ENCODE data around the gene SDF4. TPM values are rescaled to one million over a fixed set of nuclear protein-coding genes. Genes with fewer than 3 reads are reported as not detected.

The SDF4 gene
- total RNA-seq, 1 donor from 2014 or later = 74.2 TPM

GRCh38 chr1:1208713-1209433 lies 22.9 kb downstream of the SDF4 start:
- TF ChIP-seq POLR2A (IDR thresholded peaks at IDR 0.05) (no peak), POLR2AphosphoS5 (IDR thresholded peaks at IDR 0.05; ENCODE audit: insufficient read depth in 1 of 2, low read depth in 1 of 2) (no peak)
- TF ChIP-seq, protein P1, sequence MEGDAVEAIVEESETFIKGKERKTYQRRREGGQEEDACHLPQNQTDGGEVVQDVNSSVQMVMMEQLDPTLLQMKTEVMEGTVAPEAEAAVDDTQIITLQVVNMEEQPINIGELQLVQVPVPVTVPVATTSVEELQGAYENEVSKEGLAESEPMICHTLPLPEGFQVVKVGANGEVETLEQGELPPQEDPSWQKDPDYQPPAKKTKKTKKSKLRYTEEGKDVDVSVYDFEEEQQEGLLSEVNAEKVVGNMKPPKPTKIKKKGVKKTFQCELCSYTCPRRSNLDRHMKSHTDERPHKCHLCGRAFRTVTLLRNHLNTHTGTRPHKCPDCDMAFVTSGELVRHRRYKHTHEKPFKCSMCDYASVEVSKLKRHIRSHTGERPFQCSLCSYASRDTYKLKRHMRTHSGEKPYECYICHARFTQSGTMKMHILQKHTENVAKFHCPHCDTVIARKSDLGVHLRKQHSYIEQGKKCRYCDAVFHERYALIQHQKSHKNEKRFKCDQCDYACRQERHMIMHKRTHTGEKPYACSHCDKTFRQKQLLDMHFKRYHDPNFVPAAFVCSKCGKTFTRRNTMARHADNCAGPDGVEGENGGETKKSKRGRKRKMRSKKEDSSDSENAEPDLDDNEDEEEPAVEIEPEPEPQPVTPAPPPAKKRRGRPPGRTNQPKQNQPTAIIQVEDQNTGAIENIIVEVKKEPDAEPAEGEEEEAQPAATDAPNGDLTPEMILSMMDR (IDR thresholded peaks at IDR 0.05) = no peak
- H3K27me3 ChIP-seq = no peaks in the 10 kb centered on the region
- no peaks in the 10 kb centered on the region for H3K36me3 ChIP-seq
- no peak for DNase-seq (ENCODE audit: extremely low spot score in 2 of 2)
- H3K4me3 ChIP-seq = peak overlapping the region; percentile 32 to 47
- H3K4me1 ChIP-seq = peaks cover 57% of the 10 kb centered on the region
- intact Hi-C loops (cut with DNase I) = no loop called here
- peak overlapping the region; percentile 75 for H3K27ac ChIP-seq
- no peaks in the 10 kb centered on the region for H3K9me3 ChIP-seq

DNA sequence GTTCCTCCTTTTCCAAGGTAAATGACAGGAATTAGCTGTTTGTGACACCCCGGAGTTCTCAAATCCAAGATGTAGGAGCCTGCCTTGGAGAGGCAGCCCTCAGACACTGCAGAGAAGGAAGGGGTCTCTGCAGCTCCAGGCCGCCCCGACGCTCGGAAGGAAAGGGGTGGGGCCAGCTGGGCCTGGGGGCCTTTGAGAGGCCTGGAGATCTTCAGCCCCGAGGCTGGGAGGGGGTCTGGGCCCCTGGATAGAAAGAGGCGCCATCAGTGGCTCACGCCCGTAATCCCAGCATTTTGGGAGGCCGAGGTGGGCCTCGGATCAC lies 24.3 kb downstream of the SDF4 start:
- no peaks in the 10 kb centered on the region for H3K36me3 ChIP-seq
- peak overlapping the region; percentile 75 for H3K27ac ChIP-seq
- H3K9me3 ChIP-seq = no peaks in the 10 kb centered on the region
- TF ChIP-seq POLR2AphosphoS5 (IDR thresholded peaks at IDR 0.05; ENCODE audit: insufficient read depth in 1 of 2, low read depth in 1 of 2) (no peak), POLR2A (IDR thresholded peaks at IDR 0.05) (no peak)
- TF ChIP-seq, protein P1 (IDR thresholded peaks at IDR 0.05) = no peak
- H3K27me3 ChIP-seq = no peaks in the 10 kb centered on the region
- peaks cover 50% of the 10 kb centered on the region for H3K4me1 ChIP-seq
- no peak overlapping the region for H3K4me3 ChIP-seq
- intact Hi-C loops (cut with DNase I) = no loop called here
- no peak for DNase-seq (ENCODE audit: extremely low spot score in 2 of 2)

- H3K4me3 ChIP-seq = peak overlapping the region; percentile 34 to 38
- DNase-seq (ENCODE audit: extremely low spot score in 2 of 2) = no peak
- intact Hi-C loops (cut with DNase I) = no loop called here
- no peak for TF ChIP-seq POLR2A (IDR thresholded peaks at IDR 0.05)
- TF ChIP-seq, protein P1 (IDR thresholded peaks at IDR 0.05) = no peak
- H3K27ac ChIP-seq = no peak overlapping the region
- no peaks in the 10 kb centered on the region for H3K27me3 ChIP-seq
- H3K4me1 ChIP-seq = peaks cover 45% of the 10 kb centered on the region
- H3K9me3 ChIP-seq = no peaks in the 10 kb centered on the region
- H3K36me3 ChIP-seq = no peaks in the 10 kb centered on the region
Measured at GRCh38 chr1:1206966-1207531, 24.8 kb downstream of the SDF4 start.

GRCh38 chr1:1206376-1206965 lies 25.3 kb downstream of the SDF4 start, which contains the start of gene TNFRSF18:
Gene TNFRSF18 (minus strand): TSS chr1:1206592. CDS start chr1:1206571, 21 bp downstream.
- Histone ChIP-seq H3K4me1 (peaks cover 45% of the 10 kb centered on the region), H3K4me3 (peak within 1 kb of the TSS; percentile 34 to 38), H3K36me3 (no peaks in the 10 kb centered on the region), H3K27ac (peak within 1 kb of the TSS; percentile 48), H3K27me3 (no peaks in the 10 kb centered on the region), H3K9me3 (no peaks in the 10 kb centered on the region)
- TF ChIP-seq, protein P1 (IDR thresholded peaks at IDR 0.05) = no peak
- no peak for TF ChIP-seq POLR2A (IDR thresholded peaks at IDR 0.05)
- no peak for TF ChIP-seq POLR2AphosphoS5 (IDR thresholded peaks at IDR 0.05; ENCODE audit: insufficient read depth in 1 of 2, low read depth in 1 of 2)
- intact Hi-C loops (cut with DNase I) = no loop called here
- DNase-seq (ENCODE audit: extremely low spot score in 2 of 2) = no peak

Measured in vagina (tissue), 2 donors.